ENCODE results near the gene KCNQ2.

DNA sequence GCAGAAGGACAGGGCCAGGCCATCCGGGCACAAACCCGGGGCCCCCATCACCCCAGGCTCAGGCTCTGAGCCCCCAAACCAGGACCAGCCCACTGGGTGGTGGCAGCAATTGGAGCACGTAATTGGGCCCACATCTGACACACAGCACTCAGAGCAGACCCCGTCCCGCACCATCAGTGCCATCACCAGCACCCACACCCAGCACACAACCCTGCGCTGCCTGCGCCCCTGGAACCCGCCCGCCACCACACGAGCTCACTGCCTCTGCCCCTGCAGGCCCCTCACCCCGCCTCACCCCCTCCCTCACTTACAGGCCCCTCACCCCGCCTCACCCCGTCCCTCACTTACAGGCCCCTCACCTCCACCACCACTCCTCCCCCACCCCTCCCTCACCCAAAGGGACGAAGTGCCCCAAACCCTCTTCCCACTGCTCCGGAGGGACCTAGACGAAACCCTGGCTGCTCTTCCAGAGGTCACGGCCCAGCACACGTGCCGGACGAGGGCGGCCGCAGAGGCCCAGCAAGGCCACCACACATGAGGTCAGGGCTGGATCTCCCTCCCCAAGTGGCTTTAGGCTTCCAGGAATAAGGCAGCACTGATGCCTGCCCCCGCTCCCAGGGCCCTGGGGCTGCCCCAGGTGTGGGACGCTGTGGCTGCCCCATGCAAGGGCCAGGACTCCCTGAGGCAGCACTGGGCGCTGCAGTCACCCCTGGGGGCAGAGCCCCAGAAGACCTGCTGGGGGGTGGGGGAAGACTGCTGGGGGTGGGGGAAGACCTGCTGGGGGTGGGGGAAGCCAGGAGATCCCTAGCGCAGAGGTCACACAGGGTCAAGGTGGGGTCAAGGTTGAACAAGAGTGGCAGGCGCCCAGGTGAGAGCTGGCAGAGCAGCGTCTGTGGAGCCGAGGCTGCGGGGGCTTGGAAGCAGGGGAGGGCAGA, 22.4 kb downstream of the KCNQ2 start:
- TF ChIP-seq, protein P1, sequence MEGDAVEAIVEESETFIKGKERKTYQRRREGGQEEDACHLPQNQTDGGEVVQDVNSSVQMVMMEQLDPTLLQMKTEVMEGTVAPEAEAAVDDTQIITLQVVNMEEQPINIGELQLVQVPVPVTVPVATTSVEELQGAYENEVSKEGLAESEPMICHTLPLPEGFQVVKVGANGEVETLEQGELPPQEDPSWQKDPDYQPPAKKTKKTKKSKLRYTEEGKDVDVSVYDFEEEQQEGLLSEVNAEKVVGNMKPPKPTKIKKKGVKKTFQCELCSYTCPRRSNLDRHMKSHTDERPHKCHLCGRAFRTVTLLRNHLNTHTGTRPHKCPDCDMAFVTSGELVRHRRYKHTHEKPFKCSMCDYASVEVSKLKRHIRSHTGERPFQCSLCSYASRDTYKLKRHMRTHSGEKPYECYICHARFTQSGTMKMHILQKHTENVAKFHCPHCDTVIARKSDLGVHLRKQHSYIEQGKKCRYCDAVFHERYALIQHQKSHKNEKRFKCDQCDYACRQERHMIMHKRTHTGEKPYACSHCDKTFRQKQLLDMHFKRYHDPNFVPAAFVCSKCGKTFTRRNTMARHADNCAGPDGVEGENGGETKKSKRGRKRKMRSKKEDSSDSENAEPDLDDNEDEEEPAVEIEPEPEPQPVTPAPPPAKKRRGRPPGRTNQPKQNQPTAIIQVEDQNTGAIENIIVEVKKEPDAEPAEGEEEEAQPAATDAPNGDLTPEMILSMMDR (IDR thresholded peaks at IDR 0.05; ENCODE audit: insufficient read depth, low read length, poor library complexity, severe bottlenecking): no peak
- no peak for TF ChIP-seq EZH2phosphoT487 (conservative IDR thresholded peaks at IDR 0.05; ENCODE audit: low read length)

All from SU-DHL-6 (cell line).